Measurements from ENCODE around the gene SH3PXD2B. TPM values are rescaled to one million over a fixed set of nuclear protein-coding genes. Genes with fewer than 3 reads are reported as not detected.
"Not testable (repeated sequence)": the region's sequence is repeated elsewhere in the genome, so short reads cannot be mapped to it uniquely, and the experiment has no call there.

The SH3PXD2B gene
- total RNA-seq, 1 experiment from 2014 or later: 13.1 TPM

DNA sequence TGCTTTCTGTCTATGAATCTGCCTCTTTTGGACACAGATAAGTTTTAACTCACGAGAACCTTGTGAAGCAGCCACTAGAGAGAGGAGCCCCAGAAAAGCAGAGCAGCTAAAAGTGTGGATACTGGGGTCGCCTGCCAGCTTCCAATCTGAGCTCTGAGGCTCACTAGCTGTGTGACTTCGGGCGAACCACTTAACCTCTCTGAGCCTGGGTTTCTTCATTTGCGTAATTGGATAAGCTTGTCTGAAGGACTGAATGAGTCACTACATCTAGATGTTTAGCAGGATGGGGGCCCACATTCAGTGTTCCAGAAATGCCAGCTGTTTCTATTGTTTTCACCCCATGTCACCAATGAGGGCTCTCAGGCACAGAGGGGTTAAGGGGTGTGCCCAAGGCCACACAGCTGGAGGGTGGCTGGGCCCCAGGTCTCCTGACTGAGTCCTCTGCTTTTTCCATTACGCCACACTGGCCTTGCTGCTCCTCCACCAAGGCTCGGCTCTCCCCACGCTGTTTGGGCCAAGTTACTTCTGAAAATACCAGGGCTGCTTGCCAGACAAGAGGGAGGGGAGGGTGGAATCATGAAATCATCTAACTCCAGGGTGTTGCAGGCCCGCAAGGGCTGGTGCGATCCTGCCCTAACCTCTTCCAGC lies 36.2 kb downstream of the SH3PXD2B start:
- peak; percentile 60 for DNase-seq (ENCODE audit: low spot score)

DNA sequence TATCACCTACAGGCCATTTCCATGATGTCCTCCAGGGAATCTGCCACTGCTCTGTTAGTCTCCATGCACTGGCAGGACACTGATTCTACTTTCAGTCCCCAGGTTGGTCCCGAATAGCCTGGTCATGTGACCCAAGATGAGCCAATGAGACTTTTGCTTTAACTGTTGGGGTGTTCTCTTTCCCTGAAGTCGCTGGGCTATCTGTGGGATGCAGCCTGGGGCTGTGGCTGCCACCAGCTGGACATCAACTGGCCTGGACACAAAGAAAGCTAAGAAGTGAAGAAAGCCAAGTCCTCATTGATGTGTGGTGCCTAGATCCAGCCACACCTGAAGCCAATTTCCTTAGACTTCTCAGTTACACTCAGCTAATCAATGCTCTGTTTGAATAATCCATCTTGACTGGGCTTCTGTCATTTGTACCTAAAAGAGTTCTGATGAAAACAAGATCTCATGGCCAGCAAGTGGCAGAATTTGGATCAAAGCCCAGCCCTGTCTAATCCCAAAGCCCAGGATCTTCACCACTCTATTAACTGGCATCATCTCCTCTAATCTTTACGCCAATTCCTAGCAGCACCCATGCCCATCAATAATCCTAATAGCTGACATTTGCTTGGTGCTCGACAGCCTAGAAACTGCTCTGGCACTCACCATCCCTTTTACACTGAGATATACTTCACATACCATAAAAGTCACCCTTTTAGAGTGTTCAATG lies 37.0 kb downstream of the SH3PXD2B start:
- no peak for DNase-seq (ENCODE audit: low spot score)

DNA sequence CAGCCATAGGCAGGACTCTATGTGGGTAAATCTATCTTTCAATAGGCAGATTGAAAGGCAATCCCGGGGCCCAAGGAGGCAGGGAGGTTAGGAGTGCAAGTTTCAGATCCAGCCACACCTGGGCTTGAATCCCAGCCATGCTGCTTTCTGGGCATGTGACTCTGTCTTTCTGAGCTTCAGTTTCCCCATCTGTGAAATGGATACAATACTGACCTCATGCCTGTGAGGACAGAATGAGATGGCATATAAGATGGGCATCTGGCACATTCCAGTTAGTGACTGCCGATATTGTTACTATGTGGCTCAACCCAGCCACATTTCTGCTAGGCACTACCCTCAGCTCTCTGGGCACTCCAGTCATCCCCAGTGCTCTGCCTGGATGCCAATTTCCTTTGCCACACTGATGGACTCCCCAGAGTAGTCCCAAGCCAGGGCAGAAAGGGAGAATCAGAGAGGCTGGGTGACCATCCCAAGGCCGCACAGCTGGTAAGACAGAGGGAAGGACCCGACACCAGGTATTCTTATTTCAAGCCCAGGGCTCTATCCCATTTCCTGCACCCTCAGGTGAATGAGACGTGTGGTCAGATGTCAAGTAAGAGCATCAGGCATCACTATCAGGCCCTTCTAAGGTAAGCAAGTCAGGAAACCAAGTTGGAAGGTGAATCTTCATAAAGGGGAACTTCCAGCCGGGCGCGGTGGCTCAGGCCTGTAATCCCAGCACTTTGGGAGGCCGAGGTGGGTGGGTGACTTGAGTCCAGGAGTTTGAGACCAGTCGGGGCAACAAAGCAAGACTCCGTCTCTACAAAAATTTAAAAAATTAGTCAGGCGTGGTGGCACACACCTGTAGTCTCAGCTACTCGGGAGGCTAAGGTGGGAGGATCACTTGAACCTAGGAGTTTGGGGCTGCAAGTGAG lies 38.7 kb downstream of the SH3PXD2B start:
- no peak for DNase-seq (ENCODE audit: low spot score)

DNA sequence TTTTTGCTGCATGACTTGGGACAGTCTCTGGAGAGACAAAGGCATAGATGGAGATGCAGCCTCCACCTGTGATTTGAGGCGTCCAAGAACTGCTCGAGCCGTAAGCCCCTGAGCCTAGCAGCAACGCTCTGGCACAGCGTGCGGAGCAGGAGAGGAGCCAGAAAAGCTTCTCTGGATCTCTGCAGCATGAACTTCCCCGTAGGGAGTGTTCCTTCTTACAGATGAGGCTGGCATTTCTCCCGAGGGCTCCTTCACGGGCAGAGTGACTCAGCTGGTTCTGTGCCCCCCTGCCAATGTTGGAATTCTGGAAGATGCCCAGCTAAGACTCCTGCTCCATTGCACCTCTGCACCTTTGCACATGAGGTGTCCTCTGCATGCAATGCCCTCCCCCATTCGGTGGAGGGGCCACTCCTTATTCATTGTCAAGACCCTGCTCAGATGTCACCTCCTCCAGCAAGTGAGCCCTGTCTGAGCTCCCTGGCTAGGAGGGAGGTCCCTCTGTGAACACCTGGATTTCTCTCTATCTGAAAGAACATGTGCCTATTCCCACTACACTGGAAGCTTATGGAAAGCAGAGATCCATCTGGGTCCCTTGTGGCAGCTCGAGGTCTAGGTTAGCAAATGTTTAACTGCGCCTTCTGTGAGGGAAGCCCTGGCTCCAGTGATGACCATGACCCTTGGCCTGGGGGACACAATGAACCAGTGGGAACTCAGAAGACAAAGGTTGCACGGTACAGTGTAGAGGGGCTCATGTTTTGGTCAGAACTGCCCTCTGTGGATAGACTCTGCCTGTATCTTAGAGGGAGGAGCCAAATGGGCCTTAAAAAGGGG lies 39.6 kb downstream of the SH3PXD2B start:
- DNase-seq (ENCODE audit: low spot score): peak; percentile 76

DNA sequence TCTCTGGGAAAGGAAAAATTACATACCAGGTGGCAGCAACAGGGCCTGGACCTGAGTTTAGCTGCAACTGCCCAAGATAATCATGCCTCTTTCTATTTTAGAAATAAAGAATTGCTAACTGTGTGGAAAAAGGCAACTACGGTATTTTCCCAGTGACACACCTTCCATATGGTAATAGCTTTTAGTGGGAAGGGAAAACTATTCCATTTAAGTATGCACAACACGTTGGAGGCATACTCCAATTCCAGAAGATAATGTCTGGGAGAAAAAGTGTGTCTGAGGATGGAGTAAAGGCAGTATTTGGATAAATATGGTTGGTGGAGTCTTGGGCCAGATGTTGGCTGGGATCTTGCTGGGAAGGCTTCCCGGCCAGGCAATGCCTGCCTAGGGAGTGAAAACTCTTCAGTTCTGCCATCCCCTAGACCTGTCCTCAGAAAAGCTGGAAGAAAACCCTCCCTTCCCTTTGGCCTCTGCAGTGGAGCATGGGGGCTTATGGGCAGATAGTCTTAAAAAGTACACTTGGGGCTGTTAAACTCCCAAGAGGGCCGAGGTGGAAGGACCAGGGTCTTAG lies 40.6 kb downstream of the SH3PXD2B start:
- no peak for DNase-seq (ENCODE audit: low spot score)

DNA sequence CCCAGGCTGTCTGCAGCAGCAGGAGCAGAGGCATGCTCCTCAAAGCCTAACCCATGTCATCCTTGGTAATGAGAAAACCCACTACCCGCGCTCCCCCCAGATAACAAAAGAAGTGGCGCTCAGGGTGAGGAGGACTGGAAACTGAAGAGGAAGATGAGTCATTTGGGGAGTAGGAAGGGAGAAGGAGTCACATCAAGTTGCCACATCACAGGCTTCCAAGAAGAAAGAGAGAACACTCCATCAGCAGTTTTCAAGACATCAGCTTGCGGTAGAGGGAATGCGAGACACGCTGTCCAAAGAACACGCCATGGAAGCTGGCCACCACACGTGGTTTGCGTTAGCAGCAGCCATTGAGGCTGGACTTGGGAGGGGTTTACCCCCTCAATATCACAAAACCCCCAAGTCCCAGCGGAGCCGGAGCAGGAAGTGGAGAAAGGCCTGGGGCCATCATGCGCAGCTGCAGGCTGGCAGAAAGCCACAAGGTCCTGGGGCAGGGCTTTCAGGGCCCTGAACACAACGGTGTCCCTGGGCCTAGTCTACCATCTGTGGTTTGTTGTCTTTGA lies 41.5 kb downstream of the SH3PXD2B start:
- peak; percentile 85 for DNase-seq (ENCODE audit: low spot score)

DNA sequence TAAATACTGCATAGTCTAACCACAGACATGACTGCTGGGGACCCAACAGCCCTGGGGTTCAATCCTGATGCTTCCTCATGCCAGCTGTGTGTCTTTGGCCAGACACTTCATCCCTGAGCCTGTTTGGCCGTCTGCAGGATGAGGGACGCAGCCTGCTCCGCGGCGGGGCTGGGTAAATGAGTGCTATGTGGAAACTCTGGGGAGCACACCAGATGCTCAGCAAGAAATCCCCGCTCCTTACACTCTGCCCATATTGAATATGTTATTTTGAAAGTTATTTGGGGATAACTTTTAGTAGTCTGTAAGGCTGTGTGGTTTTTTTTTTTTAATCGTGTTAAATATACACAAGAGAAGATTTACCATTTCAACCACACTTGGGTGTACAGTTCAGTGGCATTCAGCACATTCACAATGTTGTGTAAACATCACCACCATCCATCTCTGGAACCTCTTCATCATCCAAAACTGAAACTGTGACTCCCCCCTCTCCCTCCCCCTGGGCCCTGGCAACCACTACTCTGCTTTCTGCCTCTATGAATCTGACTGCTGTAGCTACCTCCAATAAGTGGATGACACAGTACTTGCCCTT lies 42.7 kb downstream of the SH3PXD2B start:
- no peak for DNase-seq (ENCODE audit: low spot score)

DNA sequence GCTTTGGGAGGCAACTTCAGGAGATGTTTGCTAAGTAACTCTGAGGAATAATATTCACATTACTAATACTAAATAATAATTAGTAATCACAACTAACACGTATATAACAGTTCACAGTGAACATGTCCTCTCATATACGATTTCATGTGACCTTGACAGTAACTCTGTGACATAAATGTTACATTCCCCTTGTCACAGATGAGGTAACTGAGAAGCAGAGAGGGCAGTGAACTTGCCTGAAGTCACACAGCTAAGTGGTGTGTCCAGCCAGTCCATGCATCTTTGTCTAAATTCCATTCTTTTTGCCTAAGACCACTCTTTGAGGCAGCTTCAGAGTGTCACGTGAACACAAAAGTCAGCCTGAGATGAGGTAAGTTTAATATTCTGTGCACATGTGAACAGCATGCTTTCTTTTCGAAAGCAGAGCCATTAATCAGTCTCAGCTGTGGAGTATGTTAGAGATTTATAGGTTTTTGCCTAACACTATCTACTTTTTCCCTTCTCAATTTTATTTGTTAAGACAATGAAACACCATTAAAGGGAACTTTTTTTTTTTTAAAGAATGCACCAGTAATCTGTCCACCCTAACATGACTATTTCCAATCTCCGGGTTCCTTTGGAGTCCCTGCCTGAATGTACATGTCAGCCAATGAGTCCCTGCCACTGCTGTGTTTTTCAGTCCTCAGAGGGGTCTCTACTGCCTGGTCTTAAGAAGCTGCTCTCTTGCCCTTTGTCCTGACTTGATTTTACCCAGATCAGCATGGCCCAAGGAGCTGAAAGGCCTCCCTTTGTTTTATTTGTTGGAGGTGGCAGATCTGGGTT lies 43.5 kb downstream of the SH3PXD2B start:
- DNase-seq (ENCODE audit: low spot score): no peak

DNA sequence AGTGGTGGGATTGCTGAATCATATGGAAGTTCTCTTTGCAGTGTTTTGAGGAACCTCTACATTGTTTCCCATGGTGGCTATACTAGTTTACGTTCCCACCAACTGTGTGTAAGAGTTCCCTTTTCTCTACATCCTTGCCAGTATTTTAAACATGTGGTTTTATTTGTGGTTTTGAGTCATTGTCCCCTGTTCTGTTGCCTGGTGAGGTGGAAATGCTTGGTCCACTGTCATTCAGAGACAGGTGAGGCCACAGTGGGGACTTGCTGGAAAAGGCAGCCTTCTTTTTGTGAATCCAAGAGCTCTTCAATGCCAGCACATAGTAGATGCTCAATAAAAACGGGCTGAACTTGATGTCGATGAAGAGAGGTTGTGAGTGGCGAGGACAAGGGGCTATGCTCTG lies 44.2 kb downstream of the SH3PXD2B start:
- peak; percentile 86 for DNase-seq (ENCODE audit: low spot score)

DNA sequence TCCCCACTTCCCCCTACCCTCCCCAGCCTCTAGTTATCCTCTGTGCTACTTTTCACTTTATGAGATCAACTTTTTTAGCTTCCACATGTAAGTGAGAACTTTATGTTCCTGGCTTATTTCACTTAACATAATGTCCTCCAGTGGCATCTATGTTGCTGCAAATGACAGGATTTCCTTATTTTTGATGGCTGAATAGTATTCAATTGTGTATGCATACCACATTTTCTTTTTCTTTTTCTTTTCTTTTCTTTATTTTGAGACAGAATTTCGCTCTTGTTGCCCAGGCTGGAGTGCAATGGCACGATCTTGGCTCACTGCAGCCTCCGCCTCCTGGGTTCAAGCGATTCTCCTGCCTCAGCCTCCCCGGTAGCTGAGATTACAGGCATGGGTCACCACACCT lies 44.8 kb downstream of the SH3PXD2B start:
- not testable (repeated sequence) for DNase-seq (ENCODE audit: low spot score)

DNA sequence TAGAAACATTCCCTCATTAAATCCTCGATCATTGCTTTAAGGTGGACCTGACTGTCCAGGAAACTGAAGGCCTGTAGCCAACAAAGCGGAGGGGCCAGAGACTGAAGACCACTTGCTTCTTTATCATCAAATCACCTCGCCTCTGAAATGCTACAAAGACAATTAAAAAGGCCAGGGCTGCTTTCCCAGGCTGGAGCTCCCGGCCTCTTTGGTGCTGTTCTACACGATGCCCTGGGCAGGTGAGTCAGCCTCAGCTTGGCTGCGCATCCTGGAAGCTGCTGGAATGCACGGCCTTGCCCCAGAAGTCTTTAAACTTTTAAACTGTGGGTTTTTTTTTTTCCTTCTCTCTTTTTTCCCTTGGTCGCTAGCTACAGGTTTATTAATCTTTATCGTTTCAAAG lies 46.5 kb downstream of the SH3PXD2B start:
- DNase-seq (ENCODE audit: low spot score): peak; percentile 53

DNA sequence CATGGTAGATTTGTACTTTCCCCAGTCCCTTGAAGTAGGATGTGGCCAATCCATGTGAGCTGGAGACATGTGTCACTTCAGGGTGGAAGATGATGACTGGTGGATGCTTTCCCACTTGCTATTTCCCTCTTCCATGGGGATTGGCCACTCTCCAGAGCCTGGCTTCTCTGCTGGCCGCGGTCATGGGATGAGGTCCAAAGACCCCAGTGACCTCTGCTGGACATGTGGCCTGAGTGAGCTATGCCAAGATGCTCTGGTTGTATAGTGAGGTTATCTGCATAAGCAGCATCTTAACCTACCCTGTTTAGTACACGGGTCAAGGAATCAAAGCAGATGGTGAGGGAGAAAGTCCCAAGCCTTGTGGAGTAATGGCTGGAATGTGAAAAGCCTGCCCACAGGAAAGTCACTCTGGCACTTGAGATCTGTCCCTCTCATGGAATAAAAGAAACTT lies 47.1 kb downstream of the SH3PXD2B start:
- no peak for DNase-seq (ENCODE audit: low spot score)

DNA sequence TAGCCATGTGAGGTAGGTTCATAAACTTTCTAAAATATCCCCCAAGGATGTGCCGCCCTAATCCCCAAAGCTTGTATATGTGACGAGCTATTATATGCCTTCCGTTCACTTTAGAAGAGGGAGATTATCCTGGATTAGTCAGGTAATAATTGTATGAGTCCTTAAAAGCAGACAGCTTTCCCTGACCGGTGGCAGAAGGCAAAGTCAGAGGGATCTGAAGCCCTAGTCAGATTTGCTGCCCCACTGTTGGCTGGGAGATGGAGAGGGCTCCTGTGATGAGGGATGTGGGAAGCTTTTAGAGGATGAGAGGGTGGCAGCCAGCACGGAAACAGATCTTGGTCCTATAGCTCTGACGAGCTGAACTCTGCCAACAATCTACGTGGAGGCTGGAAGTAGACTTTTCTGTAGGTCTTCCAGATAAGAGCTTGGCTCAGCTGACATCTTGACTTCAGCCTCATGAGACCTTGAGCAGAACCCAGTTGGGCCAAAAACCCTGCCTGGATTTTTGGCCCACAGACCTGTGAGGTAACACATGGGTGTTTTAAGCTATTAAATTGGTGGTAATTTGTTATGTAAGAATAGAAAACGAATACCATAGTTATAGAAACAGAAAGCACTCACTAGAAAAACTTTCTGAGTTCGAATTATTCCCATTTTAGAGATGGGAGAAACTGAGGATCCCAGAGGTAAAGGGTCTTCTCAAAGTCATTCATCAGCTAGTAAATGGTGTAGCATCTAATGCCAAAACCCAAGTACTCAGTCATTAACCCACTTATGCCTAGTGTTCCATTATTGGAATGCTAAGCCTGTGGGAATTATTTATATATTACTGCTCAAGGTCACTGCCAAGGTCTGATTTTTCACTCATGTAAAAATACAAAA lies 48.9 kb downstream of the SH3PXD2B start:
- DNase-seq (ENCODE audit: low spot score): no peak

DNA sequence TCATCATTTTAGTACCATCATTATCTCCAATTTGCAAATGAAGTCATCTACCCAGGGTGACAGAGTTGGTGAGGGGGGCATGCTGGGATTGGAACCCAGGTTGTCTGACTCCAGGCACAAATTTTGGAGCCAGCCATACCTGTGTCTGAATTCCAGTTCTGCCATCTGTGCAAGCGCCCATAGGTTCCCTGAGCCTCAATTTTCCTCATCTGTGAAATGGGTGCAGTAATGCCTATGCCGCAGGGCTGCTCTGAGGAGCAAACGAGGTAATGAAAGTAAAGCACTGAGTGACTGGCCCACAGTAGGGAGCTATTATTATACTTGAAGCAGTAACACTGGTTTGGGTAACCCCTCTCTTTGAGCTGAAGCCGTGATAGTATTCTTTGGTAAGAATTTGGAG lies 49.6 kb downstream of the SH3PXD2B start:
- no peak for DNase-seq (ENCODE audit: low spot score)

DNA sequence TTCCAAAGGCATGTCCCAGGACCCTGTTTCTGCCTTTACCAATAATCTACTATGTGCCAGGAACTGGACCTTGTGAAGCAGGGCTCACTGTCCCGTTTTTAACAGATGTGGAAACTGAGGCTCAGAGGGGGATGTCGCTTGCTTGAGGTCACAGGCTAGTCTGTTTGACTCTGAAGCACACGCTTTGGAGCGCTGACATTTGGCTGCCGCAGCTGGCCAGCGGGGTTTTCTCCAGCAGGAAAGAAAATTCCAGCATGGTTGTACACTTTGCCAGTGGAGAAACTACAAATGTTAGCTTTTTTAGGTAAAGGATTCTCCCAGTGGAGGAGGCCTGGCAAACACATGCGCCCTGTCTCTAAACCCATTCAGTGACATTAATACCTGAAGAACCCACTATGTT lies 50.5 kb downstream of the SH3PXD2B start:
- DNase-seq (ENCODE audit: low spot score): no peak

DNA sequence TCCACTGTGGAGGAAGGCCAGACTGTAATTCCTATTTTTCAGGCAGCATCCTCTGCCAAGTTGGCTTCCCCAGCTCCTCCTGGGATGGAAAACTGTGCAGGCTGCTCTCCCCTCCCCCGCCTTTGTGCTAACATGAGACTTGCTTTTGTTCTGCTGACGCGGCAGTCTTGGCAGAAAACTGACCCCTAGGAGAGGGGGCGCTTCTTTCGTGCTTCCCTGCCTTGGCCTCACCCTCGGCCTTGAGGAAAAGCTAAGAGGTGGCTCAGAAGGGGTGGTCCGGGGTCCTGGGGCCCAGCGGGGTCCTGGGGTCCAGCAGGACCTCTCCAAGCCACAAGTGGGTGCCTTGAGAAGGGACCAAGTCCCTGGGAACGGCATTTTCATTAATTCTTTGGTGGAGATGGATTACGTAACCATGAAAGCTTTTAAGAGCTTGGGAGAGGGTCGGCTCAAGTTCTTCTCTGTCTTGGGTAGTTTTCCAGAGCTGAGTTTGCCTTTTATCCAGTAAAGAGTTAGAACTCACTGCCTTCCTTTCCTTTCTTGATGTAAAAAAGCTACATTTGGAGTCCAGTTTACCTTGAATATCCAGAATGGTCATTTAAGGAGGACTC lies 51.0 kb downstream of the SH3PXD2B start:
- no peak for DNase-seq (ENCODE audit: low spot score)

DNA sequence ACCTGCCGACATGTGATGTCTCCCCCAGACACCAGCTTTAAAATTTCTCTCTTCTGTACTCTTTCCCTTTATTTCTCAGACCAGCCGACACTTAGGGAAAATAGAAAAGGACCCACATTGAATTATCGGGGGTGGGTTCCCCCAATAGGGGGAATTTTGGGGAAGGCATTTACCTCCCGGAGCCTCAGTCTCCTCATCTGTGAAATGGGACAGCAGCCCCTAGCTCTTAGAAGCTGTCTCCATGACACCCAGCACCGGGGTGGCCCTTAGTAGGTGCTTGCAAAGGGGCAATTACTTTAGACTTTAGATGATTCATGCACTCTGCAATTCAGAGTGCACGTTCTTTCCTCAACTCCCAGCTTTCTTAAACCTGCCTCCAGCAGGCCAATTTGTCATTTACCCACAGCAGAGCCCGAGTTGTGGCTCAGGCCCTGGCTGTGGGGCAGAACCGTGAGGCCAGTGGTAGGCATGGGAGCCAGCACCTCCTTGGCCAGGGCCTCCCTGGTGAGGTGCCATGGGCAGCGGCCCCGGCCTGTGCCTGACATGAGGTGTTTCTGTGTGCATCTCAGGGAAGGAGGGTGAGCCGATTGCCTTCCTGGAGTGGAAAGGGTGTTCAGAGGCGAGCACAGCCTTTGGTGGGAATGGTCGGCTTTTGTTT lies 51.7 kb downstream of the SH3PXD2B start:
- DNase-seq (ENCODE audit: low spot score): no peak

DNA sequence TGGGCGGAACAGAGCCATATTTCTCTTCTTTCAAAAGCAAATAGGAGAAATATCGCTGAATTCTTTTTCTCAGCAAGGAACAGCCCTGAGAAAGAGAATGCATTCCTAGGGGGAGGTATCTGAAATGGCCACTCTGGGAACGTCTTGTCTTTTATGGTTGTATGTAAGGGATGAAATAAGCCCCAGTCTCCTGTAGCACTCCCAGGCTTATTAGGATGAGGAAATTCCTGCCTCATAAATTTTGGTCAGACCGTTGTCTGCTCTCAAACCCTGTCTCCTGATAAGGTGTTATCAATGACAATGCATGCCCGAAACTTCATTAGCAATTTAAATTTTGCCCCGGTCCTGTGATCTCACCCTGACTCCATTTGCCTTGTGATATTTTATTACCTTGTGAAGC lies 52.3 kb downstream of the SH3PXD2B start:
- not testable (repeated sequence) for DNase-seq (ENCODE audit: low spot score)

All from A172 (cell line).